Activated gamma-delta T cell treated with anti-CD3 and anti-CD28 coated beads, Interleukin-2, amount 50 U/mL, for 16 hours (primary cell): ENCODE data around the gene PRKG2.
"Not testable (repeated sequence)": the region's sequence is repeated elsewhere in the genome, so short reads cannot be mapped to it uniquely, and the experiment has no call there.

Experiments used
- DNase-seq: peaks from one replicate; pipeline ENCODE4 v3.0.0-alpha.2; 2020; ENCODE audit warnings: low read depth

PRKG2 gene

DNA sequence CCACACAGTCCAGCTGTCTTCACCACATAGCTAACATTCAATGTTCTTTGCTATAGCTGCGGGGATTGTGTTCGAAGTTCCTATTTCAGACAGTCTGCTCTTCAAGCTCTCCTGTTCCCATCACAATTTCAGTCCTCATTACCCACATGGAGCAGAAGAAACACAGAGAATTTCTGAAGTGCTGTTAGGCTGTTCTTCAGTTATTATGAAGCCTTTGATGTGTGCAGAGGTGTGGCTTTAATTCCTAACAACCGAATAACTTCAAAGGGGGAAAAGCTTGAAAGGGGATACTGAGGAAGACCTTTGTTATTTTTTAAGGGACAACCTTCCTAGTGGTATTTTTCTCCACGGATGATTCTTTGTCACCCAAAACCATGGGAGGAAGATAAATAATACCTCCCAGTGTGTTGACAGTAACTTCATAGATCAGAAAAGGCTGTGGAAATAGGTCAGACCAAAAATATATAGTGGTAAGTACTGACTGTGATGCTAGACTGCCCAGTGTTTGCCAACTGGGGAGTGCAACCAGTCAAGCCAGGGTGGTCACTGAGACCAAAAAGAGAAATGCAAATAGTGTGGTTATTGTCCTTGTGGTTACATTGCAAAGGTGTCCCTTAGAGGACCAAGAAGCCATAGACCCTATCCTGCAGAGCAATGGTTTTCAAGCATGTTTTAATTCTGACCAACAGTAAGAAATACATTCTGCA is 52.1 kb downstream of the PRKG2 start:
- DNase-seq: no peak

DNA sequence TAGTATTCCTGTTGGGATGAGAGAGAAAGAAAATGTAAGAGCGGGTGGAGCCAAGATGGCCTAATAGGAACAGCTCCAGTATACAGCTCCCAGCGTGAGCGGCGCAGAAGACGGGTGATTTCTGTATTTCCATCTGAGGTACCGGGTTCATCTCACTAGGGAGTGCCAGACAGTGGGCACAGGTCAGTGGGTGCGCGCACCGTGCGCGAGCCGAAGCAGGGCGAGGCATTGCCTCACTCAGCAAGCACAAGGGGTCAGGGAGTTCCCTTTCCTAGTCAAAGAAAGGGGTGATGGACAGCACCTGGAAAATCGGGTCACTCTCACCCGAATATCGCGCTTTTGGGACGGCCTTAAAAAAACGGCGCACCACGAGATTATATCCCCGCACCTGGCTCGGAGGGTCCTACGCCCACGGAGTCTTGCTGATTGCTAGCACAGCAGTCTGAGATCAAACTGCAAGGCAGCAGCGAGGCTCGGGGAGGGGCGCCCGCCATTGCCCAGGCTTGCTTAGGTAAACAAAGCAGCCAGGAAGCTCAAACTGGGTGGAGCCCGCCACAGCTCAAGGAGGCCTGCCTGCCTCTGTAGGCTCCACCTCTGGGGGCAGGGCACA is 61.2 kb downstream of the PRKG2 start:
- not testable (repeated sequence) for DNase-seq

DNA sequence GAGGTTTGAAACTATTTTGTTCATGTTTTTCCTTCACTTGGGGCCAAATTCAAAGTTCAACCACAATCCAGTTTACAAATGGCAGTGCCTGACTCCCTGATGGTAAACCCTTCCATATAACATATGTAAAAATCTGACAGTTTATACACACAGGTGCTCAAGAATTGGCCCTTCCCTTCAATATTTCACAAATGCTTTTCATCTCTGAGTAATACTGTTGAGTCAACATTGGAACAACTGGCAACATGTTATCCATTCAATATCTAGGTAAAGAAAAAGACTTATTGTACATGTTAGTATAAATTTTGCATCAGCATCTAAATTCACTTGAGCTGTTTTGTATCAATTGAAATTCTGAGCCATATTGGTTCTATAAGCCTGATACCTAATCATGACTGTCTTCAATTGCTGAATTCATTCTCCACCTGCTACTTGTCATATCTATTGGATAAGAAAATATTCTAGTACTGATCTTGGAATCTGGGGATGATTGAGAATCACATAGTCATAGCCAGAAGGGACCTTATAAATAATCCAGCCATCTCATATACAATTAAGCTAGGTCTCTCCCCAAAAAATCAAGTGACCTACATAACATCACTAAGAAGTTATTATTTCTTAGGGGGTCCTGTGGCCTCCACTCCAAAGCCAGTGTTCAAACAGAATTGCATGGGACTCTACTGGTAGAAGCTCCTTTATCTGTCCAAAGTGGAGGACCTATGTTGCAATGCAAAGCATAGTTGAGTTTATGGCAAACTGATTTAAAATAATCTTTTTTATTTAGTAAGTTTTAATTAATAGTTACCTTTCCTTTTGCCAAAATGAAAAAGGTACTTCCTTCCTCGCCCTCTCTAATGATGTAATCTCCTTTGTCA is 61.9 kb downstream of the PRKG2 start:
- DNase-seq: no peak

DNA sequence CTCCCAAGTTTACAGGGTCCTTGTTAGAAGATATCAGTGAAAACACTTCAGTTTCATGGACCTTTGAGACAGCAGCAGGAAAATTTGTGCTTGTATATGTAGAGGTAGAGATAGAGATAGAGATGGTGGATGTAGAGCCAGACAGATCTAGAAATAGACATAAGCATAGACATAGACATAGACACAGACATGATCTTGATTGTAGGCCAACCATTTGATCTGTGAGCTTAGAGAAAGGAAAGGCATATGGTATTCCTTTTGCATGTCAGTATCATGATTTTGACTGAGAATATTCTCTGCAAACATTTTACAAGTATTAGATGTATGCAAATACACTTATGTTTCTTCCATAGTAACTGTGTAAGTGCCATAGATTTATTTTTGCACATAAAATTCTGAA is 65.0 kb downstream of the PRKG2 start:
- no peak for DNase-seq

DNA sequence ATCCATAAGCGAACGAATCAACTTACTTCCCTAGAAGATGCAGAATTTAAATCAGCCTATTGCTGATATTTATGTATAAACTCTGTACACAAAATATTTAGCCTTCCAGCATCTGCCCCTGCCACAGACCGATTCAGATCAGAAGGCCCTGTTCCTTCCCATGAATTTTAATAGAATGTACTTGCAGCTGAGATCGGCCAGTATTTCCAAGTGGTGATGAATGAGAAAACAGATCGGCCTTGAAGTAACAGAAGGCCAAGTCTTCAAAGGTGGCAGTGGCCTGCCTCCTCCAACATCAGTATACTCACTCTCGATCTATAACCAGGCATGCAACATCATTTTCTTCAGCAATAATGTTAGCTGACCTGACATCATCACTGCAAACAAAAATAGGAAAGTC is 66.4 kb downstream of the PRKG2 start:
- no peak for DNase-seq

DNA sequence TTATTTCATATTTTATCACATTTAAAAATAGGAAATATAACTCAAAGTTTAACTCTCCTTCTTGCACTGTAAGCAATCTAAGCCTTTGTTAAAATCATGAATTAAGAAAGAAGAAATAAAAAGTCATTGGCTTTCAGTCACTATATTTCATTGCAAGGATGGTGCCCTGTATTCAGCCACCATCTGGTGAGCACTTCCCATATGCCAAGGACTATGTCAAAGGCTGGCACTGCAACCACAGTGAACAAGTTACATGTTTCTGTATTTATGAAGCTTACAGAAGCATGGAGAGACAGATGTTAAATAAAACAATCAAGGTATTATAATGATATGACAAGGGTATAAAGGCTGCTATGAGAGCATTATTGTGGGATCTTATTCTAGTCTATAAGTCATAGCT is 68.6 kb downstream of the PRKG2 start:
- no peak for DNase-seq

DNA sequence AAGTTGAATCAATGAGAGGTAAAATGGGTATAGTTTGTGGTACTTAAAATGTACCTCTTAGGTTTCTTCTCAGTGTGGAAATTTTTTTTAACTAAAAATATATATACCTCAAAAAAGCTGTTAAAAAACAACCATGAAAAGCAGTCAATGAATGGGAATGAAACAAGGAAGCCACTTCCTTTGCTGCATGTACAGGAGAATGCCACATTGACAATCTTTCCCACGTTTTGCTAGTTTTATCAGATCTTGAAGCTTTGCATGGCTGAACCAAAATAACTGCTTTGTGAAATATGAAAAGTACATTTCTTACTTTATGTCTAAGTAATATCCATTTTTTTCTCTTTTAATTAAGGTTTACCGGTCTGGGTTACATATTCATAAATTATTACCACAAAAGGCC is 71.8 kb downstream of the PRKG2 start:
- no peak for DNase-seq

DNA sequence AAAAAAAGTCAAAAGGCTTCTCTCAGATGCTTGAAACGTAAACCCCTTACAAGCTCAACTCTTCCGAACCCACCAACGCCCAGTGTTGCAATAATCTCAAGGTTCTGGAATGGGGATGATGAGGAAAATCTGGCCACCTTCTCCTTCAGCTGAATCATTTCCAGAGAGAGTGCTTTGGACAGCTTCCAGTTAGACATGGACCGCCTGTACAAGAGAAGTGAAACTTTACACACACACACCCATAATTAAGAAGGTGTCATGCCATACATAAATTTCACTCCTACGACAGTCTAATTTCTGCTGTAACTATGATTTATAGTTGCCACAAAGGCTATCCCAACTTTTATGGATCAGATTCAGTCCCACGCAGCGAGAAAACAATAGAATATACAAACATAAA is 72.3 kb downstream of the PRKG2 start:
- no peak for DNase-seq

DNA sequence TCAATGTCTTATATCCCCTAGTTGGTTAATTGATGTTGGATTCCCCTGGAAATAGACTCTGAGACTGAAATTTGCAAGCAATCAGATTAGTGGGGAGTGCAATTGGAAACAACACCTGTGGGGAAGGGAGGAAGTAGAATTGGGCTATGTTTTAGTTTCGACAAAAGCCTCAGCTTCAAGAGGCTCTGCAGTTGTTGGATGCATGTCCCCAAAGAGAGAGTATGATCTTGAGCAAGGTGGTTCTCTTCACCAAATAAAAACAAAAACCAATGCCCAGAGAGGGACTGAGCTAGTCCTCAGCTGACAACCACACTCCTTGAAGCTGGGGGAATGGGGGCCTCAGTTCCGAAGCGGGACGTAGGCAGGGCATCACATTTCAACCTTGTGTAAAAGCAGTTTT is 77.1 kb downstream of the PRKG2 start:
- DNase-seq: no peak

DNA sequence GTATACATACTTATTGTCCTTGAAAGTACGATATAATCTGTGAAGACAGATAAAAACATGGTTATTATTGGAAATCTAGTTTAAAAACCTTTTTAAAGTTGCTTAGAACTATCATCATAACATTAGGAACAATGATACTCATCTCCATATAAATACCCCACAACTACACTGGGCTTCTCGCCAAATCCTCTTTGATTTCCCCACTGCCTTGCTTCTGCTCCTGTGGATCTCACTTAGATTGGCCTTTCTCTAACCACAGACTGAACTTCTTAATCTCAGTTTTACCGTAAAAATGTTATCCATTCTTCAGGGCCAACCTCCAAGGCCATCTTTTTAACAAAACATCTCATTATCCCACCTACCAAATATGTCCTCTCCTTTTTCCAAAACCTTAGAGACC is 77.6 kb downstream of the PRKG2 start:
- no peak for DNase-seq

DNA sequence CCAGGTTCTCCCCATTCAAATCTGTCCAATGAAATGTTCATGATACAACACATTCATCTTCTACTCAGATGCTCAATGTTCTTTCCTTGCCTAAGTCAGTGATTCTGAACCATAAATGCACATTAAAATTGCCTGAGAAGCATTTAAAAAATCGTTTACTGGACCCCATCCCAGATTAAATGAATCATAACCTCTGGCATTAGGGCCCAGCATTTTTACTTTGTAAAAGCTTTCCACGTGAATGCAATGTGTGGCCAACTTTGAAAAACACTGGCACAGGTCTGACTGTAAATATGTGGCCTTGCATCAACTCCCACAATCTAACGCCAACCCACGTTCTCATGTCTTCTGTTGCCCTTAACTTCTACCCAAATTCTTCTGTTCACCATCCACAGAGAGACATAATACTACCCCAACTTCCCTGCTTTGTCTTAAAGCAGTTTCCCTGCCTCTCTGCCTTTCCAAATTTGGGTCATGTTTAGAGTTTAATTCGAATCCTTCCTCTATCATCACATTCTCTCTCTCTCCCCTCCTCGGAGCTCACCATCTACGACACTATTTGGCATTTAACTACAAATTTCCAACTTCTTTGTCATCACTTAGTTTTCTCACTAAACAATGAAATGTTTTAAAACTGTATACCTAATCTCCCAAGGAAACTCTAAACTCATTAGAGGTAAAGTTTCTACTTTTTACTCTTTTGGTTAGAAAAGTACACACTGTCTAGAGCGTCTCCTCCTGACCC is 78.7 kb downstream of the PRKG2 start:
- no peak for DNase-seq

DNA sequence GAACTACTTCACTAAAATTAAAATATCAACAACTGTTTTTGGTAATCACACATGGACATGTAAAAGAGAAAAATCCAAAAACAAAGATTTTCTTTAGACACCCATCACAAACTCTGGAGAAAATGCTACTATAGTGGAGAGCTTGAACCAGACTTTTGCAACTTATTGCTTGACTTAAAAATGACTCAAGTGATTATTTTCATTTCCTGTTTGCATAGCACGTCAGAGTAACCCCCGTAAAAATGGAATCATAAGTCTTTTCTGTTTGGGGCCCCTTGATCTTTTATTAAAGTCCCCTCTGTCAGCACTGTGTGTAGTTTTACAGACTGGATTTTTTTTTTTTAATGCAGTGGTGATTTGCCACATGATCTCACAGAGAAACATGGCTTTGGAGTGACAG is 79.5 kb downstream of the PRKG2 start:
- DNase-seq: no peak

DNA sequence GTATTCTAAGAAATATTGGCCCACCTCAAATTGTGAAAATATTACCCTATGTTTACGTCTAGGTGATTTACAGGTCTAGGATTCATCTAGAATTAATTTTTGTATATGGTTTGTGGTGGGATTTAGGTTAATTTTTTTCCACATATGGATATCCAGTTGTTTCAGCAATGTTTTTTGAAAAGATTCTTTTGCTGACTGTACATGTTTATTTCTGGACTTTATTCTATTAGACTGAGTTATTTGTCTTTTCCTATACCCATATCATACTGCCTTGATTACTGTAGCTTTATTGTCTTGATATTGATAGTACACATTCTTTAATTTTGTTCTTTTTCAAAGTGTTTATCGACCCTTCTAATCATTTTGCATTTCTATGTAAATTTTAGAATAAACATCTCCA is 83.5 kb downstream of the PRKG2 start:
- DNase-seq: no peak

DNA sequence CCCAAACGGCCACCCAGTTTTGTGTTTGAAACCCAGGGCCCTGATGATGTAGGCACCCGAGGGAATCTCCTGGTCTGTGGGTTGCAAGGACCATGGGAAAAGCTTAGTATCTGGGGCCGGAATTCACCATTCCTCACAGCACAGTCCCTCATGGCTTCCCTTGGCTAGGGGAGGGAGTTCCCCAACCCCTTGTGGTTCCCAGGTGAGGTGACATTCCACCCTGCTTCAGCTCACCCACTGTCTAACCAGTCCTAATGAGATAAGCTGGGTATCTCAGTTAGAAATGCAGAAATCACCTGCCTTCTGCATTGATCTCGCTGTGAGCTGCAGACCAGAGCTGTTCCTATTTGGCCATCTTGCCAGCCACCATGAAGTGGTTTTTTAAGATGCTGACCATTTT is 84.0 kb downstream of the PRKG2 start:
- no peak for DNase-seq

DNA sequence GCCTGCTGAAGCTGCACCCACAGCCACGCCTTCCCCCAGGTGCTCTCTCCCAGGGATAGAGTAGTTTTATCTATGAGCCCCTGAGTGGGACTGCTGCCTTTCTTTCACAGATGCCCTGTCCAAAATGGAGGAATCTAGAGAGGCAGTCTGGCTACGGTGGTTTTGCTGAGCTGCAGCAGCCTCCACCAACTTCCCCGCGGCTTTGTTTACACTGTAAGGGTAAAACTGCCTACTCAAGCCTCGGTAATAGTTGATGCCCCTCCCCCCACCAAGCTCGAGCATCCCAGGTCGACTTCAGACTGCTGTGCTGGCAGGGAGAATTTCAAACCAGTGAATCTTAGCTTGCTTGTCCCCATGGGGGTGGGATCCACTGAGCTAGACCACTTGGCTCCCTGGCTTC is 84.5 kb downstream of the PRKG2 start:
- no peak for DNase-seq

DNA sequence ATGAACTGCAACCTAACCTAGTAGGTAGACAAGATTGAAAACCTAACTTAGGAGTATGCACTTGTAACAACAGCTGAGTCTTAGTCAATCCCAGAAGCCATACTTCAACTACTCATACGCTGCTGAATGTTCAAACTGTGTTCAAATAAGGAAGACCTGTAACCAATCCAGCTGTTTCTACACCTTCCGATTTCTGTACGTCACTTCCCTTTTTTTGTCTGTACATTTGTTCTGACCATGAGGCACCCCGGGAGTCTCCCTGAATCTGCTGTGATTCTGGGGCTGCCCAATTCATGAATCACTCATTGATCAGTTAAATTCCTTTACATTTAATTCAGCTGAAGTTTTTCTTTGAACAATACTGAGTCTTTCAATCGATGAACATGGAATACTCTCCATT is 95.0 kb downstream of the PRKG2 start:
- no peak for DNase-seq

DNA sequence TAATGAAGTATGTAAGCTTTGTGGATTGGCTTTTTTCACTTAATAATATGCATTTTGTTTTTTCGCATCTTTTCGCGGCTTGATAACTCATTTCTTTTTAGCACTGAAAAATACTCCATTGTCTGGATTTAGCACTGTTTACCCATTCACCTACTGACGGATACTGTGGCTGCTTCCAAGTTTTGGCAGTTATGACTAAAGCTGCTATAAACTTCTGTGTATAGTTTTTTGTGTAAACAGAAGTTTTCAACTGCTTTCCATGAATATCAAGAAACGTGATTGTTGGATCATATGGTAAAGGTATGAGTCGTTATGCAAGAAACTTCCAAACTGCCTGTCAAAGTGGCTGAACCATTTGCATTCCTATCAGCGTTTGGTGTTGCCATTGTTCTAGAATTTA is 96.9 kb downstream of the PRKG2 start:
- DNase-seq: no peak

DNA sequence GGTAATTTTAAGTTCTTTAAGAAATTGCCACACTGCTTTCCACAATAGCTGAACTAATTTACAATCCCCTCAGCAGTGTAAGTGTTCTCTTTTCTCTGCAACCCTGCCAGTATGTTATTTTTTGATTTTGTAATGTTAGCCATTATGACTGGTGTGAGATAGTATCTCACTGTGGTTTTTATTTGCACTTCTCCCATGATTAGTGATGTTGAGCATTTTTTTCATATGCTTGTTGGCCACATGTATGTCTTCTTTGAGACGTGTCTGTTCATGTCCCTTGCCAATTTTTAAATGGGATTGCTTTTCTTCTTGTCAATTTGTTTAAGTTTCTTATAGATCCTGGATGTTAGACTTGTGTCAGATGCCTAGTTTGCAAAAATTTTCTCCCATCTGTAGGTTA is 98.5 kb downstream of the PRKG2 start:
- no peak for DNase-seq

DNA sequence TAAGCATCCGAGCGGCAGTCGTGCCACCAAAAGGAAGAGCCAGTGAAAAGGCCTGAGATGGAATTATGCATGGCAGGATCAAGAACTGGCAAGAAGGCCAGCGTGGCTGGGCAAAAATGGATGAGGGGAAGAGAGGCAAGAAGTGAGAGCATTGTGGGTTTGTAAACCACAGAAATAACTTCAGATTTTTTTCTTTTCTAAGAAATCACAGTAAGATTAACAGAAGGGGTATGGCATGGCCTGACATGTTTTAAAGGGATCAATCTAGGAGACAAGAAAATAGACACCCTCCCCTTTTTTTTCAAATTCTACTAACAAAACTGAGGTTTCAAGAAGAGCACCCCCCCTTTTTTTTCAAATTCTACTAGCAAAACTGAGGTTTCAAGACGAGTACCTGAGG is 102.0 kb downstream of the PRKG2 start:
- DNase-seq: no peak

DNA sequence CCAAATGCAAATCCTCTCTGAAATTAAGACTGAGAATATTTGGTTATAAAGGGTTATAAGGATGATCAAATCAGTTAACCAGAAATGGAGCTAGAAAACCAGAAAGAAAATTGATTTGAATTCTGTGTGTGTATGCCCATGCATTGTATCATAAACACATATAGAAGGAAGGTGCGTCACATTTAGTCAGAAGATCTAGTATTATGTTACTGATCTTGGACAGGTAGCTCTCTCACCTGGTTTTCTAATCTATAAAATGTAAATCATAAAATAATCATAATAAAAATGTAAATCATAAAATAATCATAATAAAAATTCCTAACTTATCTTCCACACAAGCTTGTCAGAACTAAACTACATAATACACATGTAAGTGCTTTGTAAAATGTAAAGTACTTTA is 105.7 kb downstream of the PRKG2 start:
- DNase-seq: no peak

DNA sequence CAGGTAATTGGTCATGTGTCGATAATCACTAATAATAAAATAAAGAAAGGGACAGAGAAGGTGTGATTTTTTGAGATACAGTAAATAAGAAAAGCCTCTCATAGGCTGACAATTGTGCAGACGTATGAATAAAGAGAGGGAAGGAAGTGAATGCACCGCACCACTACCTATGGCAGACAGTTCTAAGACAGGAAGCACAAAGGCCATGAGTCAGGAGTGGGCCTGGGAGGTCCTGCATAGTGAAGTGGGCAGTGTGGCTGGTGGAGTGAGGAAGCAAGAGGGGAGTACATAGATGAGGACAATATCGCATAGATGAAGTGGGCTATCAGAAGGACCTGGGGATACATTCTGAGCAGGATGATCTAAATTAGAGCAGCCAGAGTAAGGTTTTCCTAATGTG is 108.9 kb downstream of the PRKG2 start:
- no peak for DNase-seq

DNA sequence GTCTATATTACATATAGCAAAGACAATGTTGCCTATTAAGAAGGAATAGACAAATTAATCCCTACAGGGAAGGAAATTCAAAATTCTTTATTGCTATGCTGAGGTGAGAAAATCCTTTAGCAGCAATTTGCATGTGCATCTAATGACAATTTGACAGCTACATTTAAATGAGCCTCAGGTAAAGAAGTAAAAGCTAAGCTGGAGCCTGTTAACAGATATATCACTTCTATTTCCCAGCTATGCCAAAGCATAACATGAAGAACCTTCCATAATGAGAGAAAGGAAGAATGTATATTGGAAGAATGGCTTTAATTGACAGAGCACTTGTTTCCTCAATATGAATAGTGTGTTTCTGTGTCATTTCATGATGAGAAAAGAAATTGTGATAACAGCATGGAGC is 112.9 kb downstream of the PRKG2 start:
- no peak for DNase-seq

DNA sequence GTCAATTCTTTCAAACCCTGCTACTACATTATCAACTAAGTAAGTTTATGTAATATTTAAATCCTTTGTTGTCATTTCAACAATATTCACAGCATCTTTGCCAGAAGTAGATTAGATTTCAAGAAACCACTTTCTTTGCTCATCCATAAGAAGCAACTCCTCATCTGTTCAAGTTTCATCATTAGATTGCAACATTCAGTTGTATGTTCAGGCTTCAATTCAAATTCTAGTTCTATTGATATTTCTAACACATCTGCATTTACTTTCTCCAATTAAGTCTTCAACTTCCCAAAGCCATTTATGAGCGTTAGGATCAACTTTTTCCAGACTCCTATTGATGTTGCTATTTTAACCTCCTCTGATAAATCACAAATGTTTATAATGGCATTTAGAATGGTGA is 118.5 kb downstream of the PRKG2 start:
- DNase-seq: no peak
